ENCODE results near the gene DDX55.

DNA sequence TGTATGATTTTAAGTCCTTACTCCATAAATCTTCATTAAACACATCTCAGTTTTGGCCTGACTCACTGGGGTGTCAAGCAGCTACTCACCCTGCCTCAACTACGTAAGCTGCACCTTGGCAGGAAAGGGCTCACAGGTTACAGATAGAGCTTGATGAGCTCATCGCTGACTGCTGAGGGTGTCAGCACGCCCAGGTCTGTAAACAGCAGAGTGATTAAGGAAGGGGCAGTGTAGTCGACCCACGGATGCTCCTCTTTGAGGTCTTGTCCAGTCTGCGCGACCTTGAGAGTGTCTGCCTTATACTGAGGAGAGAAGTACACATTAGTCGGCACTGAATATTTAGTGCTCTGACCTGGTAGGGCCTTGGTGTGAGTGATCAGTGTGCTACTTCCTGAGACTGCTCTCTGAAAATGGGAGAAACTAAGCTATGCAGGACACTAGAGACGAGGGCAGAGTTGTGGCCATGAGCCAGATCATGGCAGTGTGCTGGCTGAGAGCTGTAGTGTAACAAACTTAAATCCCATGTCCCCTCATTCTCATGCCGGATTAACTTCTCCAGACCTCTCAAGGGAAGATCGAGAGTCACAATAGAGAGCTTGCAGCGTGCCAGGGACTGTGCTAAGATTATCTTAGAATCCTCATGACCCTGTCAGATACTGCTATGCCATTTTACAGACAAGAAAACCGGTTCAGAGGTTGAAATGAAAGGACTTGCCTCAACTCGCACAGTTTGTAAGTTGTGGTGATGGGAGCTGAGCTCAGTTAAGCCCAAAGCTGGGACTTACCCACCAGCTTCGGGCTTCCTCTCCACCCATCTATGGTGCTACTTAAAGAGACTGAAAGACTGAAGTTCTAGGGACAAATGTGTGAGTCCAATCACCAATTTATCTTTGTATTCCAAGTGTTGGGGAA lies 20.0 kb downstream of the DDX55 start:
- TF ChIP-seq, protein P1, sequence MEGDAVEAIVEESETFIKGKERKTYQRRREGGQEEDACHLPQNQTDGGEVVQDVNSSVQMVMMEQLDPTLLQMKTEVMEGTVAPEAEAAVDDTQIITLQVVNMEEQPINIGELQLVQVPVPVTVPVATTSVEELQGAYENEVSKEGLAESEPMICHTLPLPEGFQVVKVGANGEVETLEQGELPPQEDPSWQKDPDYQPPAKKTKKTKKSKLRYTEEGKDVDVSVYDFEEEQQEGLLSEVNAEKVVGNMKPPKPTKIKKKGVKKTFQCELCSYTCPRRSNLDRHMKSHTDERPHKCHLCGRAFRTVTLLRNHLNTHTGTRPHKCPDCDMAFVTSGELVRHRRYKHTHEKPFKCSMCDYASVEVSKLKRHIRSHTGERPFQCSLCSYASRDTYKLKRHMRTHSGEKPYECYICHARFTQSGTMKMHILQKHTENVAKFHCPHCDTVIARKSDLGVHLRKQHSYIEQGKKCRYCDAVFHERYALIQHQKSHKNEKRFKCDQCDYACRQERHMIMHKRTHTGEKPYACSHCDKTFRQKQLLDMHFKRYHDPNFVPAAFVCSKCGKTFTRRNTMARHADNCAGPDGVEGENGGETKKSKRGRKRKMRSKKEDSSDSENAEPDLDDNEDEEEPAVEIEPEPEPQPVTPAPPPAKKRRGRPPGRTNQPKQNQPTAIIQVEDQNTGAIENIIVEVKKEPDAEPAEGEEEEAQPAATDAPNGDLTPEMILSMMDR (IDR thresholded peaks at IDR 0.05): no peak
- no peak for TF ChIP-seq ZFX (IDR thresholded peaks at IDR 0.05; ENCODE audit: borderline replicate concordance)
